Skeletal muscle cell (primary cell): Measurements from ENCODE around the gene PSMD7.

ENCODE experiments used
- DNase-seq: peaks from one replicate; pipeline ENCODE4 v3.0.0-alpha.2; 2010; ENCODE audit warnings: low read depth
- H3K4me3 ChIP-seq: 2 replicates; pipeline ENCODE4 v1.5.1; 2011; ENCODE audit warnings: low read depth, mild to moderate bottlenecking, control low read depth, low read length, moderate library complexity

PSMD7 gene

GRCh38 chr16:74296432-74297144, at the start of gene PSMD7:
TSS of gene PSMD7 (plus strand) at chr16:74296814. CDS start at chr16:74296915, 101 bp downstream.
- peak within 1 kb of the TSS; percentile 97 for H3K4me3 ChIP-seq
- DNase-seq = peak; percentile 56

- no peak for DNase-seq
- H3K4me3 ChIP-seq = no peak overlapping the region
Measured at GRCh38 chr16:74249254-74249653, 47.4 kb upstream of the PSMD7 start.

GRCh38 chr16:74249846-74250245, 46.8 kb upstream of the PSMD7 start:
- no peak for DNase-seq
- H3K4me3 ChIP-seq = no peak overlapping the region

GRCh38 chr16:74252329-74252728, 44.3 kb upstream of the PSMD7 start:
- no peak overlapping the region for H3K4me3 ChIP-seq
- no peak for DNase-seq

GRCh38 chr16:74253161-74253938, 43.3 kb upstream of the PSMD7 start:
- no peak overlapping the region for H3K4me3 ChIP-seq

GRCh38 chr16:74257061-74257460, 39.6 kb upstream of the PSMD7 start:
- DNase-seq = no peak
- no peak overlapping the region for H3K4me3 ChIP-seq

More at GRCh38 chr16:74253161-74253938, 43.3 kb upstream of the PSMD7 start:
- no peak for DNase-seq

GRCh38 chr16:74261068-74261467, 35.5 kb upstream of the PSMD7 start:
- H3K4me3 ChIP-seq = no peak overlapping the region
- DNase-seq = no peak

- no peak for DNase-seq
- no peak overlapping the region for H3K4me3 ChIP-seq
Measured at GRCh38 chr16:74264811-74265210, 31.8 kb upstream of the PSMD7 start.

GRCh38 chr16:74268372-74268782, 28.2 kb upstream of the PSMD7 start:
- no peak overlapping the region for H3K4me3 ChIP-seq
- no peak for DNase-seq

GRCh38 chr16:74271872-74272271, 24.7 kb upstream of the PSMD7 start:
- no peak for DNase-seq

GRCh38 chr16:74275031-74275636, 21.5 kb upstream of the PSMD7 start:
- DNase-seq = no peak
- no peak overlapping the region for H3K4me3 ChIP-seq

More at GRCh38 chr16:74271872-74272271, 24.7 kb upstream of the PSMD7 start:
- no peak overlapping the region for H3K4me3 ChIP-seq

GRCh38 chr16:74275711-74276110, 20.9 kb upstream of the PSMD7 start:
- no peak for DNase-seq

GRCh38 chr16:74277974-74278373, 18.6 kb upstream of the PSMD7 start:
- DNase-seq = no peak
- no peak overlapping the region for H3K4me3 ChIP-seq

More at GRCh38 chr16:74275711-74276110, 20.9 kb upstream of the PSMD7 start:
- no peak overlapping the region for H3K4me3 ChIP-seq

GRCh38 chr16:74279266-74279665, 17.3 kb upstream of the PSMD7 start:
- DNase-seq = no peak
- no peak overlapping the region for H3K4me3 ChIP-seq

- DNase-seq = no peak
- H3K4me3 ChIP-seq = no peak overlapping the region
Measured at GRCh38 chr16:74279805-74280204, 16.8 kb upstream of the PSMD7 start.

GRCh38 chr16:74280448-74280847, 16.2 kb upstream of the PSMD7 start:
- no peak for DNase-seq
- no peak overlapping the region for H3K4me3 ChIP-seq

GRCh38 chr16:74281300-74281699, 15.3 kb upstream of the PSMD7 start:
- no peak overlapping the region for H3K4me3 ChIP-seq
- no peak for DNase-seq

GRCh38 chr16:74283716-74284115, 12.9 kb upstream of the PSMD7 start:
- no peak overlapping the region for H3K4me3 ChIP-seq
- DNase-seq = no peak

GRCh38 chr16:74288065-74288464, 8.5 kb upstream of the PSMD7 start:
- no peak for DNase-seq
- H3K4me3 ChIP-seq = no peak overlapping the region

GRCh38 chr16:74290356-74290755, 6.3 kb upstream of the PSMD7 start:
- DNase-seq = no peak

More at GRCh38 chr16:74290356-74290755, 6.3 kb upstream of the PSMD7 start:
- no peak overlapping the region for H3K4me3 ChIP-seq
